ENCODE results near the gene BMERB1.
"Not testable (repeated sequence)": the region's sequence is repeated elsewhere in the genome, so short reads cannot be mapped to it uniquely, and the experiment has no call there.

The BMERB1 gene

GRCh38 chr16:15607221-15607699 lies 172.9 kb downstream of the BMERB1 start:
- DNase-seq (ENCODE audit: extremely low read depth in 1 of 2, low read depth in 1 of 2): not testable (repeated sequence)

DNA sequence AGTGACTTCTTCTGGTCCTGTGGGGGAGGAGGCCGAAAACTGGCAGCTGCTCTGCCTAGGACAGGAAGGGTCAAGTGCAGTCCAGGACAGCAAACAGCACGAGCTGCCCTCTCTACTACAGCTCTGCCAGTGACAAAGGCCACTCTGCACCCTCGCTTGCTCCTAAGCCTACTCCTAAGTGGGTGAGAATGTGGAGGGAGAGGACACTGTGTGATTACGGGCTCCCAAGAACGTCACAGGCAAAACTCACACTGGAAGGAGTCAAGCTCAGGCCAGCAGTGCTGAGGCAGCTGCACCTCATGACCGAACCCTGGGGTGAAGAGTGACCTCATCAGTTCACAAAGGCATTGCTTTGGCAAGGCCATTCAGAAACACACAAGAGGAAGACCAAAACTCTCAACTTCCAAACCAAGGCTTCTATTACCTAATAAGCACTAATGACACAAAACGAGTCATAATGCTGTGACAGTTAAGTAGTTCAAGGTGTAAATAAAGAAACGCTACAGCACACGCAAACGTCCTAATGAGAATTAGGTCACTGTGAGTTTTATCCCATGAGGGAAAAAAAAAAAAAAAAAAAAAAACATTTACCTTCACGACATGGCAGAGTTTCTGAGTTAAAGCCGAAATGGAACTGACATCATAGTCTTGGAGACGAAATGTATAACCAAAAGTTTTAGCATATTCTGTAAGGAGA lies 173.5 kb downstream of the BMERB1 start:
- DNase-seq (ENCODE audit: extremely low read depth in 1 of 2, low read depth in 1 of 2): no peak

DNA sequence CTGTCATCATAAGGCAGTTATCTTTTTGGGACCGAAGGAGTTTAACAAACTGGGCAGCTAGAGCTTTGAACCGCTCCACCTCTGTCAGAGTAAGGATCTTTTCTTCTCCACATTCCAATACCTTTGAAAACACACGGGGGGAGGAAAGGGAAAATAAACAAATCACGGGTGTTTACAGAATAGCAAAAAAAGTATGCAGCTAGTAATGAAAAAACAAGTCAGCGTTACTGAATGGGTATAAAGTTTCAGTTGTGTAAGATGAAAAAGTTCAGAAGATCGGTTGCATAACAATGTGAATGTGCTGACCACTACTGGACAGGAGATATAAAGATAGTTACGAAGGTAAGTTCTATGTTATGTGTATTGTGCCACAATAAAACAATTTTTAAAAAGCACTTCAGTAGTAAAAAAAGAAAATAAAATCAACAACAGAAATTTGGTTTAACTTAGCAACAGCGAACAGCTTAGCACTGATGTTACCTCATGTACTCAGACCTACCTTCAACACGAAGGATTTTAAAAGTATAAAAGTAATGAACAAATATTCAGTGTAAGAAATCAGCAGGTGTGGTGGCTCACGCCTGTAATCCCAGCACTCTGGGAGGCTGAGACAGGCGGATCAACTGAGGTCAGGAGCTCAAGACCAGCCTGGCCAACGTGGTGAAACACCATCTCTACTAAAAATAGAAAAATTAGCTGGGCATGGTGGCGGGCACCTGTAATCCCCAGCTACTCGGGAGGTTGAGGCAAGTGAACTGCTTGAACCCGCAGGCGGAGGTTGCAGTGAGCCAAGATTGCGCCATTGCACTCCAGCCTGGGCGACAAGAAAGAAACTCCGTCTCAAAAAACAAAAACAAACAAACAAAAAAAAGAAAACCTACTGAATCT lies 174.3 kb downstream of the BMERB1 start:
- no peak for DNase-seq (ENCODE audit: extremely low read depth in 1 of 2, low read depth in 1 of 2)

GRCh38 chr16:15609286-15609649 lies 174.9 kb downstream of the BMERB1 start:
- DNase-seq (ENCODE audit: extremely low read depth in 1 of 2, low read depth in 1 of 2): no peak

- peak in 1 of 2 donors; percentile 18 for DNase-seq (ENCODE audit: extremely low read depth in 1 of 2, low read depth in 1 of 2)
Measured at GRCh38 chr16:15610369-15610871, 176.0 kb downstream of the BMERB1 start.

DNA sequence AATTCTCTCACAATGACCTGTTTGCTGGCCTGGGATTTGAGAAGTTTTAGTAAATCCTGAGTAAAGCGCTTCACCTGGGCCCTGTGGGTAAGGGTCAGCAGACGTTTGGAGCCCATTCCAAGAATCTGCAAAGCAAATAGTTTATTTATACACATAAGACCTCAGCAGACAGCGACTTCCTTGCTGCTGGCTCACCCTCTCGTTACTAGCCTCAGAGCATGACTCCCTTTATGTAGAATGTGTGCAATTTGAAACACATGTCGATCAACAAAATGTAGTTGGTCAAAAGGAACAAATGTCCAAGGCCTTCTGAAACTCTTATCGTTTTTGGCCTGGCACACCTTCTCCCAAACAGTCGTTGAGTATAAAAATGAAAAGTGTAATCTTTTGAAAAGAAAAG lies 177.2 kb downstream of the BMERB1 start:
- no peak for DNase-seq (ENCODE audit: extremely low read depth in 1 of 2, low read depth in 1 of 2)

DNA sequence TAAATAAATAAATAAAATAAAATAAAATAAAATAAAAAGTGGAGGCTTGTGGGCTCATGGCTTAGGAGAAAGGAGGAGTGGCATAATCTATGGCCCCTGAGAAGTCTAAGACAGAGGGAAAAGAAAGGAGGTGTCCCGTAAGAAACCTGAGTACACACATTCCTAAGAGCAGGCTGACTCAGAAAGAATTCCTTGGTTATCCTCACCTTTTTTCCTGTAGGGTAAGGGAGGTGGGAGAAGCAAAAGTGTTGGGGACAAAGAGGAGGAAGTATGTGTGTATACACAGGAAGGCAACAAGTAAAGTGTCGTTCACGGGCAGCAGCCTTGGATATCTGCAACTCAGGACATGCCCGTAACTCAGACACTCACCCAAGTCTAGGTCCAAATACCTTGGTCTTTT lies 179.3 kb downstream of the BMERB1 start:
- no peak for DNase-seq (ENCODE audit: extremely low read depth in 1 of 2, low read depth in 1 of 2)

DNA sequence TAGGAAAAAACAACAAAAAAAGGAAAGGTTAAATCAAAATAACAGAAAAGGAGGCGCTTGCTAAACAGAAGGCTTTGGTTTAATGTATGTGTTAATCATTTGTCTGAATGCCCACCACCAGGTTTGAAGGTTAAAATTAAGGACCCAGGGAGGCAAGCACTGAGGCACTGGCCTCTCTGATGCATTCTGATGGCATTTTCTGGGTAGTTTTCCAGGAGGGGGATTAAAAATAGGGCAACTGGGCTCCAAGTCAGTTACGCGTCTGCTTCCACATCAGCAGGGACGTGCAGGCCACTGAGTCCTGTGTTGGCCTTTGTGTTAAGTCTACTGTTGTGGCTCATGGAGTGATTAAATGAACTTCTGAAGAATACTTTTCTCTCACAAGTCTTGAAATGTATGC lies 181.6 kb downstream of the BMERB1 start:
- DNase-seq (ENCODE audit: extremely low read depth in 1 of 2, low read depth in 1 of 2): no peak

DNA sequence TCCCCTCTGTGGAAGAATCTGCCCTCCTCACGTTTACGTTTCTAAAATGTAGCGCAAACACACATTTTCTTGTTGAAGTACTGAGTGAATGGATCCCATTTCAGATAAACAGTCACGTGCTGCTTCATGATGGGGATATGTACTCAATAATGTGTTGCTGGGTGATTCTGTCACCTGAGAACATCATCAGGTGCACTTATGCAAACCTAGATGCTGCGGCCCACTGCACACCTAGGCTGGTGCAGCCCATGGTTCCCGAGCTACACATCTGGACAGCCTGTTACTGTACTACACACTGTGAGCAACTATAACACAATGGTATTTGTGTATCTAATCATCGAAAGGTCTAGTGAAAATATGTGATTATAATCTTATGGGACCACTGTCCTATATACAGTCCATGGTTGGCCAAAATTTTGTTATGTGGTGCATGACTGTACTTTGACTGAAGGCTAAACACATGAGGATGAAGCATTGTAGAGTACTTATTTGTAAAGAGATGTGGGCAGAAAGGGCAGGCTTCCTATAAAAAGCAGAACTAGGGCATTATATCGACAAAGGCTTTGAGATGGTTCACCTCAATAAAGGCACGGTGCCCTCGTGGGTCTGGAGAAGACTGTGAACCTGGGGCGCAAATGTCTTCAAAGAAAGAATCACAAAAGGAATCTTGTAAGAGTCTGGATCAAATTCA lies 182.2 kb downstream of the BMERB1 start:
- no peak for DNase-seq (ENCODE audit: extremely low read depth in 1 of 2, low read depth in 1 of 2)

GRCh38 chr16:15617901-15618300 lies 183.5 kb downstream of the BMERB1 start:
- DNase-seq (ENCODE audit: extremely low read depth in 1 of 2, low read depth in 1 of 2): no peak

GRCh38 chr16:15618392-15618791 lies 184.0 kb downstream of the BMERB1 start:
- no peak for DNase-seq (ENCODE audit: extremely low read depth in 1 of 2, low read depth in 1 of 2)

DNA sequence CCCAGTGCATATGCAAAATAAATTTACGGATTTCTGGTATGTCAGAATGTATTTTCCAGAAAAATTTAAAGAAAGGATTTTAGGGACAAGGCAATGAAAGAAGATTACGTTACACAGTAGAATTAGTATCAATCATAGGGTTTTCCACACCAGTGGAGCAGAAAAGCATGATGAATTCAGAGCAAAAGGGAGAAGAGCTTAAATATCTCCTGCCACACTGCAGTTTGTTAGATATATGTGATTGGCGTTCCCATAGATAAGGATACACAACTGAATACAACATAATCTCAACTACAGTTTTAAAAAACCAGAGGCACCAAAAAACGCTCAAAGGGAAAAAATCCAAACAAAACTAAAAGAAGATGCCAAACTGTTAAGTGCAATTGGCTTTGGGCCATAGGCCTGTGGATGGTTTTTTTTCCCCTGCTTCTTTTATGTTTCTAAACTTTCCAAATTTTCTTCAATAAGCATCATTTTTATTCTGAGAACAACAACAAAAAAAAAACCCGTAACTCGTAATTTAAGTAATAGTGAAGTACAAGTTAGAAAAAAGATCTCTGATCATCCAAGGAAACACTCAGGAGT lies 186.3 kb downstream of the BMERB1 start:
- DNase-seq (ENCODE audit: extremely low read depth in 1 of 2, low read depth in 1 of 2): no peak

GRCh38 chr16:15621456-15621855 lies 187.1 kb downstream of the BMERB1 start:
- DNase-seq (ENCODE audit: extremely low read depth in 1 of 2, low read depth in 1 of 2): no peak

DNA sequence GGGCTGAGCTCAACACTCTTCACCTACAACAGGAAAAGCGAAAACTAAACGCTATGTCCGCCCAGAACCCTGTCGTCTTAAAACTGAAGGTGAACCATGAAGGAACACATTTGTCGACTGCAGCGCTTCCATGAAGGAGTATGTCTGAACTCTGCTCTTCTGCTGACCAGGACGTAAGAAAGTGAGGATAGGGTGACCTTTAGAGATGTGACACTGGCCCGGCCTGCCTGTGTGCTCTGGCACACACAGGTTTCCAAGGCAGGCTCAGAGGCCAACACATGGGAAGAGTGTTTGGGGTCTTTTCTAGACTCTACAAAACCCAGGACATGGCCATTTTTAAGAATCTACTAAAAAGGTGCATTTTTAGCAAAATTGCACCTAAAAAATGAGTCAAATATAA lies 187.5 kb downstream of the BMERB1 start:
- no peak for DNase-seq (ENCODE audit: extremely low read depth in 1 of 2, low read depth in 1 of 2)

DNA sequence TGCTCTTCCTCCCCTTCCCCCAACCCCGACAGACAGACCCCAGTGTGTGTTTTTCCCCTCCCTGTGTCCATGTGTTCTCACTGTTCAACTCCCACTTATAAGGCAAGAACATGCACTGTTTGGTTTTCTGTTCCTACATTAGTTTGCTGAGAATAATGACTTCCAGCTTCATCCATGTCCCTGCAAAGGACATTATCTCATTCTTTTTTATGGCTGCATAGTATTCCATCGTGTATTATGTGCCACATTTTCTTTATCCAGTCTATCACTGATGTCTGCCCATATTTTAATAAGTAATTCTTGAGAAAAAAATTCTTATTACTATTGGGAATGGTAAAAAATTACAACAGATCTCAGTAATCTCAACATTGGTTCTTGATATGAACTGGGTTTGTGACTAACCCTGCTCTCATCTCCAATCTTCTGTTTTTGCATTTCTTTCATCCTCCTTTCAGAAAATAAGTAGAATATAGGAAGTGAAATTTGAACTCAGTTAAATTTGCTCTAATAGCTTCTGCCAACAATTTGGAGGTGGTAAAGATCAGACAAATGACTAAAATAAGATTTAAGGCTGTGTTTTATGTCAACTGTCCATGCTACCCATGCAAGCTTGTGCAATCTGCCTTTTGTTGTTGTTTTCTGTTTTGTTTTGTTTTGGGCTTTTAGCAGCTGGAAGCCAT lies 197.5 kb downstream of the BMERB1 start:
- DNase-seq (ENCODE audit: extremely low read depth in 1 of 2, low read depth in 1 of 2): no peak

GRCh38 chr16:15635926-15636325 lies 201.5 kb downstream of the BMERB1 start:
- no peak for DNase-seq (ENCODE audit: extremely low read depth in 1 of 2, low read depth in 1 of 2)

DNA sequence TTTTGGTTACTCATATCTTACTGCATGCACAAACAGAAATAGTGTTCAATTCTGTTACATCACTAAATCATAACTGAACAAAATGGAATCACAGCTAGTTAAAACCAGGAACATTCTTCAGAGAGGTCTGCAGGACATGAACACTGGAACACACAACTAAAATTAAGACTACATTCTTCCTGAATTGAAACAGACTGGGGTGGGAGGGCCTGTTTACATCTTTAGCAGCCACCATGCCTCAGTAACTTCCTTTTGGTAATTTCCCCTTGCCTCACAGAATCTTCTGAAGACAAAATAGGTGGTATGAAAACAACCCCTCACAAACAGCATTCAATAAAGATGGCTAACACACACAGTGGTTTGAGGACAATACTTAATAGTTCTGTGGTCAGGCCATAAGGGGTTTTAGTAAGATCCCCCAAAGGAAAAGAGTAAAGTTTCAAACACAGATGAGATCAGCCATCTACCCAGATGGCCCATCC lies 202.0 kb downstream of the BMERB1 start:
- DNase-seq (ENCODE audit: extremely low read depth in 1 of 2, low read depth in 1 of 2): no peak
